Psoas muscle (tissue), 8 donors: ENCODE results near the gene CXCL12. TPM values are rescaled to one million over a fixed set of nuclear protein-coding genes. Genes with fewer than 3 reads are reported as not detected.
A peak's percentile ranks its signal among the peaks of the same experiment; 100 is the strongest.

Source experiments
- ATAC-seq, 4 donors: fragments of 200-7000 bp; cut with Tn5 transposase; one replicate each; pipeline ENCODE4 v1.9.1; 2020; ENCODE audit warnings: moderate library complexity in 3 of 4, mild to moderate bottlenecking in 2 of 4
- DNase-seq, 2 donors: peaks; one replicate each; pipeline ENCODE4 v3.0.0-alpha.2; 2020
- H3K27ac ChIP-seq: fragments of 200-600 bp; one replicate; pipeline ENCODE4 v1.8.0; 2022
- H3K27me3 ChIP-seq, 3 donors: fragments of 200-600 bp in 1 of 3; one replicate each; pipeline versions ENCODE4 v1.6.1 to v1.8.0; 2013 to 2022; ENCODE audit warnings: low read length in 2 of 3, mild to moderate bottlenecking in 2 of 3, moderate library complexity in 1 of 3; ENCODE audit not compliant: insufficient read depth in 3 of 3
- H3K36me3 ChIP-seq, 2 donors: fragments of 200-600 bp in 1 of 2; one replicate each; pipeline versions ENCODE4 v1.6.1 to v1.8.0; 2013 to 2022; ENCODE audit warnings: low read depth in 1 of 2, mild to moderate bottlenecking in 1 of 2, moderate library complexity in 1 of 2; ENCODE audit not compliant: insufficient read depth in 1 of 2
- H3K4me1 ChIP-seq: fragments of 200-600 bp; one replicate; pipeline ENCODE4 v1.8.0; 2022
- H3K4me3 ChIP-seq: fragments of 200-600 bp; one replicate; pipeline ENCODE4 v1.8.0; 2022; ENCODE audit warnings: mild to moderate bottlenecking
- H3K9me3 ChIP-seq: fragments of 200-600 bp; one replicate; pipeline ENCODE4 v1.8.0; 2022
- CTCF ChIP-seq: fragments of 200-600 bp; IDR thresholded peaks from one replicate; pipeline ENCODE4 v1.8.0; 2022; ENCODE audit warnings: antibody characterized with exemption
- WGBS, 3 donors: extraction: QIAGEN DNeasy Blood & Tissue Kit; methylation state at CpG; one replicate each; pipeline versions ENCODE4 v1.1.6 to v1.1.7; 2013; 5-methylcytosine and 5-hydroxymethylcytosine counted together
- intact Hi-C, 2 donors: fragments of 100-400 bp; cut with DNase I; formaldehyde crosslinking; loops; one replicate each; pipeline versions ENCODE4 v1.11.0 to v1.14.2; 2022
- polyA plus RNA-seq, 3 donors: library from polyadenylated mRNA; stranded (reverse); fragments of 200-250 nt; gene quantifications; one replicate each; pipeline ENCODE4 v1.2.3, GENCODE V29; 2013
- total RNA-seq, 4 donors: library from RNA; stranded (reverse); fragmentation: NEBNext Ultra II Directional in 2 of 4; extraction: Animal tissue kit (Norgen Biotek cat#: 25700) in 2 of 4; gene quantifications; one replicate each; pipeline versions ENCODE4 v1.2.1 to v1.2.4, GENCODE V29; 2021 to 2023
- donor health status: healthy with polysubstance abuse.
- donor health status: DM: no; HTN: no; CAD: no; lungs with moderate emphysema.
- donor health status: Bipolar disorder and iron deficiency.
- donor health status: healthy.
- donor health status: DM: yes; HTN: yes; CAD: no.
- donor health status: DM: no; HTN: no; CAD: no.
- donor health status: DM: no; HTN: no; CAD: no.
- donor health status: DM: yes; HTN: yes; CAD: no.

CXCL12 gene
- total and polyA plus RNA-seq, 7 donors = 16.1 to 84.4 (median 40.4) TPM

- TF ChIP-seq CTCF = no peak
- no peak overlapping the region for H3K27ac ChIP-seq
- ATAC-seq (no peak), DNase-seq (no peak)
- H3K4me3 ChIP-seq = no peak overlapping the region
- WGBS, 3 donors = 50 to 55% (median 55%) methylated on average over 1 of the region's 1 CpG
- H3K36me3 ChIP-seq = no peaks in the 10 kb centered on the region
- H3K4me1 ChIP-seq = no peaks in the 10 kb centered on the region
- H3K27me3 ChIP-seq = no peaks in the 10 kb centered on the region
- intact Hi-C loops = no loop called here
- no peaks in the 10 kb centered on the region for H3K9me3 ChIP-seq
Observed at GRCh38 chr10:44361109-44361508, 23.8 kb downstream of the CXCL12 start.

- H3K4me3 ChIP-seq = no peak overlapping the region
- intact Hi-C loops = no loop called here
- WGBS, 3 donors = 75 to 87% (median 80%) methylated on average over 8 of the region's 8 CpGs
- no peaks in the 10 kb centered on the region for H3K9me3 ChIP-seq
- ATAC-seq = no peak
- TF ChIP-seq CTCF = no peak
- H3K36me3 ChIP-seq = no peaks in the 10 kb centered on the region
- no peak overlapping the region for H3K27ac ChIP-seq
- H3K4me1 ChIP-seq = no peaks in the 10 kb centered on the region
- no peaks in the 10 kb centered on the region for H3K27me3 ChIP-seq
- no peak for DNase-seq
Observed at GRCh38 chr10:44358080-44358771, 26.7 kb downstream of the CXCL12 start.

- ATAC-seq (peak; percentile 48 to 73 (median 56)), DNase-seq (no peak)
- 51 to 68% (median 51%) methylated on average over 10 of the region's 10 CpGs for WGBS, 3 donors
- Histone ChIP-seq H3K27ac (no peak overlapping the region), H3K36me3 (no peaks in the 10 kb centered on the region), H3K4me1 (no peaks in the 10 kb centered on the region), H3K4me3 (no peak overlapping the region), H3K9me3 (no peaks in the 10 kb centered on the region), H3K27me3 (no peaks in the 10 kb centered on the region)
- TF ChIP-seq CTCF = no peak
- intact Hi-C loops = no loop called here
Observed at GRCh38 chr10:44357023-44357540, 27.8 kb downstream of the CXCL12 start.

- Histone ChIP-seq H3K4me3 (no peak overlapping the region), H3K4me1 (no peaks in the 10 kb centered on the region), H3K9me3 (no peaks in the 10 kb centered on the region), H3K27ac (no peak overlapping the region), H3K36me3 (no peaks in the 10 kb centered on the region), H3K27me3 (no peaks in the 10 kb centered on the region)
- no peak for TF ChIP-seq CTCF
- intact Hi-C loops = no loop called here
- WGBS, 3 donors = 73 to 81% (median 74%) methylated on average over 20 of the region's 20 CpGs
- no peak for ATAC-seq
- DNase-seq = no peak
Observed at GRCh38 chr10:44356139-44357022, 28.5 kb downstream of the CXCL12 start.
